ENCODE measurements around the gene FAM171A1.
A peak's percentile ranks its signal among the peaks of the same experiment; 100 is the strongest.

FAM171A1 gene

GRCh38 chr10:15197911-15198310, 173.2 kb downstream of the FAM171A1 start:
- DNase-seq, result no peak

GRCh38 chr10:15197276-15197675, 173.8 kb downstream of the FAM171A1 start:
- no peak for DNase-seq

DNA sequence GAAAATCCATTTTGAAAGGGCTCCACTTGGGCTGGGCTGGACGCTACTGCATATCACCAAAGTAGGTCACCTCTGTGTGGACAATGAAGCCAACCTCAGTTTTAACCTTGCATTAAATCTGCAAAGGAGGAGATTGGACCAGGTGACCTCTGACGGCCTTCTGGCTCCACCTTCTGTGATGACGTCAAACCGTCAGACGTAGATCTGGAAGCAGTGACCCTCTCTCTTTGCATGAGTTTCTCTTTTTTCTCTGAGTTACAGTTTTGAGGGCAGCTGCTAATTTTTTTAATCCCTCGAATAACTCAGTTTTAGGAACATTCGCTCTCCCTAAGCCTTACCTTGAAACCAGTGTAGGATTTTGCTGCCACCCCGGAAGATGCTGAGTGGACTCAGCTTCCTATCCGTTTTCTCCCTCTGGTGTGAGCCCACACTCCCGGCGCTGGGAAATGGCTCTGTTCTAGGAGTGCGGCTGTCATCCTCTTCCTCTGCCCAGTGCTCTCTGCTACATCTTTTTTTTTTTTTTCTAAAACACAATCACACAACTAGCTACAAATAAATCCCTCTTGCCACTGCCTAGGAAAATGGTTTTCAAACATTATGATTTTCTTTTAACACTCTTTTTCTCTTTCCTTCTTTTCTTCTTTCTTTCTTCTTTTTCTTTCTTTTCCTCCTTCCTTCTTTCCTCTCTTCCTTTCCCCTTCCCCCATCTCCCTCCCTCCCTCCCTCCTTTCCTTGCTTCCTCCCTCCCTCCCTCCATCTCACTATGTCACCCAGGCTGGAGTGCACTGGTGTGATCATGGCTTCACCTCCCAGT, 174.9 kb downstream of the FAM171A1 start:
- no peak for DNase-seq

- no peak for DNase-seq
Observed at GRCh38 chr10:15189133-15189885, 181.8 kb downstream of the FAM171A1 start.

DNA sequence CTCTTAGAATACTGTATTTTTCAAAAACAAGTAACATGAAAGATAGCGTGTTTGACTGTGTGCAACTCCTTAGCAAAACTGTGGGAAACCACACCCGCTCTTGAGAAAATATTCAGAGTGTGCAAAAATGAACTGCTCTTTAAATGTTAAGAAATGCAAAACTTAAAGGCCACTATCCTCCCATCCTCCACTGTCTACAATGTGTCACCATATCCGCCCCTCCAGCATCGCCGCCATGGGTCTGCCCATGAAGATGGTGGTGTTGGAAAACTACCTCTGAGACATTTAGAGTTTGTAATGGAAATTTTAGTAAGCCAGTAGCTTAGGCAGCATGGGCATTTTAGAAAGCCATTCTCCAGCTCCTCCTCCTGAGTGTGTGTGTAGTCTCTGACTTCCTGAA, 182.5 kb downstream of the FAM171A1 start:
- no peak for DNase-seq

DNA sequence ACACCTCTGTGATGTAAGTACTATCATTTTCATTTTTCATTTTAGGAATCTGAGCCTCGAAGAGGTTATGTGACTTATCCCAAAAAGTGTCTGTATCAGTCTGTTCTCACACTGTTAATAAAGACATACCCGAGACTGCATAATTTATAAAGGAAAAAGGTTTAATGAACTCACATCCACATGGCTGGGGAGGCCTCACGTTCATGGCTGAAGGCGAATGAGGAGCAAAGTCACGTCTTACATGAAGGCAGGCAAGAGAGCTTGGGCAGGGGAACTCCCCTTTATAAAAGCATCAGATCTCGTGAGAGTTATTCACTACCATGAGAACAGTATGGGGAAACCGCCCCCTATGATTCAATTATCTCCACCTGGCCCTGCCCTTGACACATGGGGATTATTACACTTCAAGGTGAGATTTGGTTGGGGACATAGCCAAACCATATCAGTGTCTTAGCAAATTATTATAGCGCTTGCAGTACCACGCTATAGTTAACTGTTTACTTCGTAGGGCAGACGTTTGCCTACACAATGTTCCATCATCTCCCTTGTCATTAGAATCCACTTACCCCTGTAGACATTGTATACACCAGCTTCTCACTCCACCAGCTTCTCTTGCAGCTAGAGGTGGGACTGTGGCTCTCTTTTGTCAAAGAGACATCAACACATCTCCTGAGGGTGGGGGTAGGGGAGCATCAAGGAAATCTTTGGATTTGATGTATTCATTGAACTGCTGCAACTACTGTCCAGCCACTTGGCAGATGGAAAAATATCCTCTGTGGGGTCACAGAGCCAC, 187.2 kb downstream of the FAM171A1 start:
- no peak for DNase-seq

DNA sequence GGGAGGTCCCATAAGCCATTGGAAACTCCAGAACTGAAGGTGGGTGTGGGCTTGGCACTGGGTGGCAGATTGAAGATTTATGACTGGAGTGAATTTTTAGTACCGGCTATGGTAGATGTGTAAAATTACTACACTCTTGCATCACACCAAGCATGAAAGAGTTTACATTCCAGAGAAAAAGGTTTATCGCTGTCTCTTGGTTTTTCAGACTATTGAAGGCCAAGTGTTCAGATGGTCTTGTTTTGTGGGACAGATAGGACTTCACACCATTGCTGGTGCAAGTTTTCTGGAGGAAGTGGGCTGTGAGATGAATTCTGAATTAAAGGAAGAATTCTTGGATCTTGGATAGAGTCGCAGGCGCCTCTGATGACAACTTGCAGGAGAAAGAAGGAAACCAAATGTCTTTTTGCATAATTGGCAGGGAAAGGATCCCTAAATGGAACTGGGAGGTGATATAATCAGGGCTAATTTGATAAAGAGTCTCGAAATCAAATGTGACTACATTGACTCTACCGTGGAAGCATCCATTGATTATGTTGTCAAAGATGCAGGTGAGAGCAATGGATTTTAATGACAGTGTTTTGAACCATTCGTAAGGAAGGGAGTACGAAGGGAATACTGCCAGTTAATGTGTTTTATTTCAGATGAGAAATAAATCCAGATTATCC, 188.4 kb downstream of the FAM171A1 start:
- no peak for DNase-seq

DNA sequence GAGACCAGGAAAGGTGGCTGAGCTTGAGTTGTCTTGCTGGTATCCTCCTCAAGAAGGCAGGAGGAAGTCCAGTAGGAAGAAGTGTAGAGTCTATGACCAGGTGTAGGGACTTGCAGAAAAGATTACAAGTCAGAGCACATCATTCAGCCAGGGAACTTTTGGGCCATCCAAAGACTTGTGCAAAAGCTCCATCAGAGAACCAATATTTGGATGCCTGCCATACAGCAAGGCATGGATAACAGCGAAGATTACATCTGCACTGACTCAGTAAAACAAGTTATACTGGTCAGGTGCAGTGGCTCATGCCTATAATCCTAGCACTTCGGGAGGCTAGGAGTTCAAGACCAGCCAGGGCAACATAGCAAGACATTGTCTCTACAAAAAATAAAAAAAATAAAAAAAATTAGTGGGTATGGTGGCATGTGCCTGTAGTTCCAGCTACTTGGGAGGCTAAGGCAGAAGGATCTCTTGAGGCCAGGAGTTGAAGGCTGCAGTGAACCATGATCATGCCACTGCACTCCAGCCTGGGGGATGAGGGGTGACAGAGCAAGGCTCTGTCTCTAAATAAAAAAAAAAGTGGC, 189.4 kb downstream of the FAM171A1 start:
- DNase-seq, result no peak

DNA sequence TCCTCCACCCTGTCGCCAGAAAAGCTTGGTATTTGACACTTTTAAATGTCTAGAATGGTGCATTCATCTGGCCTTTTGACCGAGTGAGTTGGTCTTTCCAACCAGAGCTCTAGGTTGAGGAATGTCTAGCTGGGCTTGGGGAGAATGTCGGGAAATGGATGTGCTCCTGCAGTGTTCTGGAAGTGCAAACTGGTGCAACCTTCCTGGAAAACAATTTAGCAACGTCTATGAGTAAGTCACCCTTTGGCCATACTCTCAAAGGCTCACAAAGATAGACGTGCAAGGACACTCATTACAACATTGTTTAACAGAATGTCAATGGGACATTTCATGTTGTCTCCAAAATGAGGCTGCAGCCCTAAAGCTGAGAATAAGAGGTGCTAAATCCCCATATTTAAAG, 190.4 kb downstream of the FAM171A1 start:
- no peak for DNase-seq

DNA sequence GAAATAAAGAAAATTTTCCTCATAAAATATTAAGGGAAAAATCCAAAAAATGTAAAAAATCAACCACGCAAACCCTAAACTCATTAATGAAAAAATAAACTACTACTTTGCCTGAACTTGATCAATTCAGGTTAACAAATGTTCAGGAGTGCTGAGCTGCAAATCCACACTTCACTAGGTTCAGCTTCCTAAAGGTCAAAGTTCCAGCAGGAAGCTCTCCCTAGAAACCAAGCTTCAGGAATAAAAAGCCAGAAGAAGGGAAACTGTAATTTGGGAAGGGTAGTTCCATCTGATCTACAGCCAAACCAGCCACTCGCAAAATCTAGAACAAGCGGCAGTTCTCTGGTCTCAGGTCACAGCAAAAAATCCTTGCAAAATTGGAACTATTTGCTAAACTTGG, 194.8 kb downstream of the FAM171A1 start:
- no peak for DNase-seq

DNA sequence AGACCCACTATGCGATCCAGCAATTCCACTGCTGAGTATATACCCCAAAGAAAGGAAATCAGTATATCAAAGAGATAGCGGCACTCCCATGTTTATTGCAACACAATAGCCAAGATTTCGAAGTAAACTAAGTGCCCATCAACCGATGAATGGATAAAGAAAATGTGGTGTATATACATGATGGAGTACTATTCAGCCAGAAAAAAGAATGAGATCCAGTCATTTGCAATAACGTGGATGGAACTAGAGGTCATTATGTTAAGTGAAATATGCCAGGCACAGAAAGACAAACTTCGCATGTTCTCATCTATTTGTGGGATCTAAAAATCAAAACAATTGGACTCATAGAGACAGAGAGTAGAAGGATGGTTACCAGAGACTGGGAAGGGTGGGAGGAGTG, 195.5 kb downstream of the FAM171A1 start:
- no peak for DNase-seq

DNA sequence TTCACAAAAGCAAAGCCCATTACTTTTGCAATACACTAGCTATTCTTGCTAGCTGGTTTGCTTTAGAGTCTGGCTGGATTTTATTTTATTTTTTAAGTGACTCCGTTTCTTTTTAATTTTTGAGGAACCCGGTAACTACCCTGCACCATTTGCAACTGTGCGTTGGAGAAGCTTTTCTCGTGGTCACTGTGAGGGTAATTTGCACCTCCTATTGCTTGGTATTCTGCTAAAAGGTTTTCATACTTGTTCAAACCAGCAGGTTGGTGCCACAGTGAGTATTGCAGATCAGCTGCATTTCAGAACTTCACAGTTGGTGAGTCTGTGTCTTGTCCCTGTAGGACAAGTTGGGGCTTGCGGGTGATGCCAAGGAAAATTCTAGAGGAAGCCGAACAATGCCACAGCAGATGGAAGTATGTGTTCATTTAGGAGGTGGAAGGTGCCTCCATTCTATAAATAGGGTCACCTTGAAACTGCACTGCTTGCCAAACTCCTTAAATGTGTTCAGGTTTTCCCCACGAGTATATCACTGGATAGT, 198.7 kb downstream of the FAM171A1 start:
- no peak for DNase-seq

DNA sequence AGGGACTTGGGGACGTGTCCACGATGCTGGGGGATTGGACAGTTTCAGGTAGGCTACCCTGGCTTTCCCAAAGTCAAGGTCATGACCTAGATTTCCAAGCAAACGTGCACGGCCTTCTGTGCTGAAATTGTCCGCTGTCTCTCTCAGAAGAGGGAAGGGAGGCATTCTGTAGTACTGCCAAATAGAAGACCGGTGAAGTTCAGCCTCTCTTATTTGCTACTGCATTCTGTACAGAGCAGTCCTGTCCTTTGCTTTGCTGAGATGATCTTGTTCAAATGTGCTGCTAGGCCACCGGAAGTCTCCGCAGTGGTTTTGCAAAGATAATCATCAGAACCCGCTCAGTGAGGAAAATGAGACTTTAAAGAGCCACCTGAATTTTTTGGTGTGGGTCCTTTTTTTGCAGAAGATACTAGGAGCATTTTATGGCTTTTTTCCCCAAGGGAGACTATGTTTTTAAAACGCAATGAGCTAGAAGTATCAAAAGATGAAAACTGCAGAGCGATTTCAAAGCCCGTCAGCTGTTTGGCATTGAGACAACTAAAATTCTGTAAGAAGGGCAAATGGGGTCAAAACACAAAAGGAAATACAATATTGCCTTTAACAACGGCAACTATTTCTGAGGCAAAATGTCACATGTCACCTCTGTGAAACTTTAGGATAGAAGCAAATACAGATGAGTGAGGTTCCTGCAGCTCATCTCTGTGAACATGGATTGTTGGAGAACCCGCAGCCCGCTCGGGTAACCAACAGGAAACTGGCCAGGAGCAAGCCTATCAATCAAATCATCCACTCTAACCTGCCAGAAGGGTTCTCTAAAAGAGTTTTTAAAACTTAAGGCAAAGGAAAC, 201.3 kb downstream of the FAM171A1 start:
- no peak for DNase-seq

DNA sequence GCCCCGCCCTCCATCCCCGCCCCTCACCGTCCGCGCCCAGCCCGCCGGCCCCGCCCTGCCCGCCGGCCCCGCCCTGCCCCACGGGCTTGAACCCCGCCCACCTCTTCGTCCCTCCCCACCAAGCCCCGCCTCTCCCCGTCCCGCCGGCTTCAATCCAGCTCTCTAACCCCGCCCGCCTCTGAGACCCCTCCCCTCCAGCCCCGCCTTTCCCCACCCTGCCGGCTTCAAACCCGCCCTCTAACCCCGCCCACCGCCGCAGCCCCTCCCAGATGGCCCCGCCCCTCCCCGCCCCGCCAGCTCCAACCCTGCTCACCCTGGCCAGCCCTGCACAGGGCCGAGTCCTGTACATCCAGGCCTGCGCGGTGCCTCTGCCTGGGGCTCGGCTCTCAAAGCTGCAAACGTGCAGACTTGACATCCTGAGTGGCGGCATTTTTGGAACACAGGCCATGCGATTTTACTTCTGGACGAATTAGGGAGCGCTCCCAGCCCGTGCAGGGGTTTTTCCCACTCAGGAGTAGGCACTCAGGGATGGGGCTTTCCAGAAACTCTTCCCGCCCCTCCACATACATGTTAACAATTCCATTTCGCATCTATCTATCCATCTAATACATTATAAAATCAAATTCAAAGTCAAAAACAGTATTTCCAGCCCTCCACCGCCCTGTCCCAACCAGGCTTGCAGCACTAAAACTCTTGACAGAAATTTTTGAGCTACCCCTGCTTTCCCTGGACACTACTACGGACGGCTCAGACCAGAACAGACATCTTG, 202.1 kb downstream of the FAM171A1 start:
- peak; percentile 99 for DNase-seq

DNA sequence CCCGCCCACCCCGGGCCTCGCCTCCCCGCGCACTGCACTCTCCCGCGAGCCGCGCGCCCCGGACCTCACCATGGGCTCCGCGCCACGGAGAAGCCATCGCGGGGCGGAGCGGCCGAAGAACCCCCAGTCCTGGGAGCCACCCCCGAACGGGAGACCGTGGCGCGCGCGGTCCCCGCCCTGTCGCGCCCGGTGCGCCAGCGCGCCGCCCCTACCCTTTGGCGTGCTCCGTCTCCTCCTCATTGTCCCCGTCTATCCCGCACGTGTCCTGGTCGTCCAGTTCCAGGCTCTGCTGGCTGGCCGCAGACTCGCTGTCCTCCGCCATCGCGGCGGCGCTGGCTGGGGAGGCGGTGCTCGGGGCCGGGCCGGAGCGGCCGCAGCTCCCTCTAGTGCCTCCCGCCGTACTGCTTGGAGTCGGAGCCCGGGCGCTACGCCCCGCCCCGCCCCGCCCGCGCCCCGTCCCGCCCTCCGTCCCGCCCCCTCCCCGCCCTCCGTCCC, 202.8 kb downstream of the FAM171A1 start, which contains the start of gene NMT2:
TSS of gene NMT2 (minus strand) at position 403 of the 495 bp plus-strand sequence. CDS start at position 322, 81 bp downstream.
- DNase-seq, result no peak

- peak; percentile 72 for DNase-seq
Observed at GRCh38 chr10:15167411-15168290, 203.4 kb downstream of the FAM171A1 start.

DNA sequence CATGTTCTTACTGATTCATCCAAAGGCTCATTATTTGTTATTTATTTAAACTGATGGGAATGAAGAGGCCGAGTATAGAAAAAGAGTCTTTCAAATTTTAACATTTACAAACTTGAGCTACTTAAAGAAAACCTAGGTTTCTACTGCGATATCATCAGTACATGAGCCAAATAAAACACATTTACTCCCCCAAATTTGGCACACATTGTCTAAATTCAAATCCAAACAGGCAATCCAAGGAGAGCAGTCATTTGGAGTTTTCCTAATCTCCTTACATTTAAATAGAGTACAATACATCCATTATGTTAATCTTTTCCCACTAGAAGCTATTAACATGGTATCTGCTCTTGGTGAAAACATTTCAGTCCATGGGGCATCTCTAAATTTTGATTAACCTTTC, 204.8 kb downstream of the FAM171A1 start:
- no peak for DNase-seq

- DNase-seq, result no peak
Observed at GRCh38 chr10:15163253-15163828, 207.7 kb downstream of the FAM171A1 start.

Data from right forelimb (tissue), 1 donor.